Activated gamma-delta T cell treated with anti-CD3 and anti-CD28 coated beads, Interleukin-2, amount 50 U/mL, for 16 hours (primary cell): ENCODE data around the gene TLK2.
"Not testable (repeated sequence)": the region's sequence is repeated elsewhere in the genome, so short reads cannot be mapped to it uniquely, and the experiment has no call there.

ENCODE experiments used
- DNase-seq: peaks from one replicate; pipeline ENCODE4 v3.0.0-alpha.2; 2020; ENCODE audit warnings: low read depth

Gene TLK2

DNA sequence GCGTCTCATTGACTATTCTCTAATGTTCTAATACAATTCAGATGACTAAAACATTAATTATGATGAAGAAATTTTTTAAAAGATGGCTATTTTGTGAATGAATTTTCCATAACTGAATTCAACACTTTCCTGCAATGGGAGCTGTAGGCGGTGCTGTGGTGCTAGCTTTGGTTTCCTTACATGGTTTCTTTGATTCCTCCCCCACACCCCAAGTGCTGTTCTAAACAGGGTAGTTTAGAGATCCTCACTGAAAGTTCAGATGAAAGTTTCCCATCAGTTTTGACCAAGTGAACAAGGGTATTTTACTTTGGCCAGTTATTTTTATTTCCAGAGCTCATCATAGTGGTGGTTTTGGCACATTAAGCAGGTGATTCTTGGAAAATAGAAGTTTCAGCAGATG, 122.8 kb downstream of the TLK2 start:
- DNase-seq = no peak

DNA sequence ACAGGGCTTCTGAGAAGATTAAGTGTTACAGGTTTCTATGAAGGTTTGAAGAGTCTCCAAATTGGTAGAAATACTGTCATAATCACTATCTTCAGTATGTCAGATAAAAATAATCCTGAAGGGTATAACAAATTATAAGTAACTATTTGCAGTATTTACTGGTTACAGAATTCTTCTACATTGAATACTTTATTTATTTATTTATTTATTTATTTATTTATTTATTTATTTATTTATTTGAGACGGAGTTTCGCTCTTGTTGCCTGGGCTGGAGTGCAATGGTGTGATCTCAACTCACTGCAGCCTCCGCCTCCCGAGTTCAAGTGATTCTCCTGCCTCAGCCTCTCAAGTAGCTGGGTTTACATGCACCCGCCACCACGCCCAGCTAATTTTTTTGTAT, 125.2 kb downstream of the TLK2 start:
- DNase-seq = not testable (repeated sequence)

DNA sequence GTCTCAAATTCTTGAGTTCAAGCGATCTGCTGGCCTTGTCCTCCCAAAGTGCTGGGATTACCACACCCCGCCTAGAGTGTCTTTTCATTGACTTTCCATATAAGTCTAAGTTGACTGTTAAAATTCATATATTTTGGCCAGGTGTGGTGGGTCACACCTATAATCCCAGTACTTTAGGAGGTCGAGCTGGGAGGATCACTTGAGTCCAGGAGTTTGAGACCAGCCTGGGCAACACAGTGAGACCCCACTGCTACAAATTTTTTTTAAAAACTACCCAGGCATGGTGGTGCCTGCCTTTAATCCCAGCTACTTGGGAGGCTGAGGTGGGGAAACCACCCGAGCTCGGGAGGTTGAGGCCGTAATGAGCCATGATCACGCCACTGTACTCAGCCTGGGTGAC, 127.0 kb downstream of the TLK2 start:
- no peak for DNase-seq

DNA sequence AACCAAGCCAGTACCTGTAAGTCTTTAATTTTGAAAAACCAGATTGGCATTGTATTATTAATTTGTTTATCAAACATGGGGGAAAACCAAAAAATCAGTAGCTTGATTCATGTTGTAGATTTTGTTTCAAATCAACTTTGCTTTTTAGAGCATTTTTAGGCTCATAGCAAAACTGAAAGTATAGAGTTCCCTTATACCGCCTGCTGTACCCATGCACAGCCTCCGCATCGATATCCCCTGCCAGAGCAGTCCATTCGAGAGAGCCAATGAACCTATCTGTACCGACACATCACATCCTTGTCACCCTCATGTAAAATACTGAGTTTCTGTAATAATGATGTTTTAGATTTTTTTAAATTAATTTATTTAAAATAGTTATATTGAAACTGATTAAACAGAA, 132.7 kb downstream of the TLK2 start:
- no peak for DNase-seq

DNA sequence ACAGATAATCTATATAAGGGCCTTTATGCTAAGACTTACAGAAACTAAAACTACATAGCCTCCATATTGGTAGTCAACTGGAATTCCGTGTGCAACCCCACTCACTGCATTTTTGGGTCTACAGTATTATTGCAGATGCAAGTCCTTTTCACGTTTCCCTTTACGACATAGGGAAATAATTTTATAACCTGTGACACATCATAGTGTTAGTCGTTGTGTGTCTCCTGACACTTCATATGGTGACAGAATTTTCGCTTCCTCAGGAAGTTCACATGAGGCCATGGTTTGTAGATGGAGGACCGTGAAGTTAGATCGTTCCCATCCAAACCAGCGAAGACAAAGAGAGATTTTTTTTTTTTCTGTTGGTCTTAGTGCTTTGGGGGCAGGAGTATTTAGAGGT, 133.1 kb downstream of the TLK2 start:
- DNase-seq = no peak

DNA sequence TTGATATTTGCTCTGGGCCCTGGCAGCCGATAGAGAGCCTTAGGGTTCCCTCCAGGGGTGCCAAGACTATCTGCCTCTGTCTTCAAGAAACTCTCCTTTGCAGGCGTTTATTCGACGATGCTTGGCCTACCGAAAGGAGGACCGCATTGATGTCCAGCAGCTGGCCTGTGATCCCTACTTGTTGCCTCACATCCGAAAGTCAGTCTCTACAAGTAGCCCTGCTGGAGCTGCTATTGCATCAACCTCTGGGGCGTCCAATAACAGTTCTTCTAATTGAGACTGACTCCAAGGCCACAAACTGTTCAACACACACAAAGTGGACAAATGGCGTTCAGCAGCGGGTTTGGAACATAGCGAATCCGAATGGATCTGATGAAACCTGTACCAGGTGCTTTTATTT, 133.7 kb downstream of the TLK2 start:
- not testable (repeated sequence) for DNase-seq

DNA sequence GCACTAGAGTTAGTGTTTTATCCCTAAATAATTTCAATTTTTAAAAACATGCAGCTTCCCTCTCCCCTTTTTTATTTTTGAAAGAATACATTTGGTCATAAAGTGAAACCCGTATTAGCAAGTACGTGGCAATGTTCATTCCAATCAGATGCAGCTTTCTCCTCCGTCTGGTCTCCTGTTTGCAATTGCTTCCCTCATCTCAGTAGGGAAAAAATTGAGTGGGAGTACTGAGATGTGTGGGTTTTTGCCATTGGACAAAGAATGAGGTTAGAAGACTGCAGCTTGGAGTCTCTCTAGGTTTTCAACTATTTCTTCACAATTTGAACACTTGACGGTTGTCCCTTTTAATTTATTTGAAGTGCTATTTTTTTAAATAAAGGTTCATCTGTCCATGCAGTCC, 134.5 kb downstream of the TLK2 start:
- DNase-seq = not testable (repeated sequence)

DNA sequence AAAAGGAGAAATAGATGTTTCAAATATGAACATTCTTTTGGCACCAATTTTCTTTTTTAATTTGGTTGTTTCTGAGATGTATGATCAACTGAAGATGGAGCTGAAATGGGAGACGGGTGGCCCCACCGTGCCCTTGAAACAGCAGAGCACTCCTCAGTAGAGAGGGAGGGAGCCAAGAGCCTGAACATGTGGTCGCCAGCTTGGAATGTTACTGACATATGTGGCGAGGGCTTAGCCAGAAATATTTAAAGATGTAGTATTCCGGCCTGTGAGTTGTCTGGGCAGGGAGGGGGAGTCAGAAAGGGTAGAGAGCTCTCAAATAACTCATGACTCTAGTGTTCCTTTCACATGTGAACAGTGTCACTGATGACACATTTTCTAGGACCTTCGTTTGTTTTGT, 135.5 kb downstream of the TLK2 start:
- DNase-seq = no peak

DNA sequence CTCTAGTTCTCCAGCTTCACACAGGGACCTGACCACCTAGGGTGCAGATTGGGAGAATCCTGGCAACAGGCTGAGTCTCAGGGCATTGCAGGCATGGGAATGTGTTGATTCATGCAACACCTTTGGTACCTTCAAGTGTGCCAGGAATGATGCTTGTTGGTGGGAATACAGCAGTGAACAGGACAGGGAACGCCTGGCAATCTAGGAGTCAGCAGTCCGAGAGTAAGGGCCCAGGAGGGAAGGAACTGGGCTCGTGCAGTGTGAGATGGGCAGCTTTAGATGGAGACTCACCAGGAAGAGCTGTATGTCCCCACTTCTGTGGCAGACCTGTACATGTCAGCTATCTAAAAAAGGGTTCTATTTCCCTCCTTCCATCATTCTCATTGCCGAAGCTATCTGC, 136.9 kb downstream of the TLK2 start:
- no peak for DNase-seq

DNA sequence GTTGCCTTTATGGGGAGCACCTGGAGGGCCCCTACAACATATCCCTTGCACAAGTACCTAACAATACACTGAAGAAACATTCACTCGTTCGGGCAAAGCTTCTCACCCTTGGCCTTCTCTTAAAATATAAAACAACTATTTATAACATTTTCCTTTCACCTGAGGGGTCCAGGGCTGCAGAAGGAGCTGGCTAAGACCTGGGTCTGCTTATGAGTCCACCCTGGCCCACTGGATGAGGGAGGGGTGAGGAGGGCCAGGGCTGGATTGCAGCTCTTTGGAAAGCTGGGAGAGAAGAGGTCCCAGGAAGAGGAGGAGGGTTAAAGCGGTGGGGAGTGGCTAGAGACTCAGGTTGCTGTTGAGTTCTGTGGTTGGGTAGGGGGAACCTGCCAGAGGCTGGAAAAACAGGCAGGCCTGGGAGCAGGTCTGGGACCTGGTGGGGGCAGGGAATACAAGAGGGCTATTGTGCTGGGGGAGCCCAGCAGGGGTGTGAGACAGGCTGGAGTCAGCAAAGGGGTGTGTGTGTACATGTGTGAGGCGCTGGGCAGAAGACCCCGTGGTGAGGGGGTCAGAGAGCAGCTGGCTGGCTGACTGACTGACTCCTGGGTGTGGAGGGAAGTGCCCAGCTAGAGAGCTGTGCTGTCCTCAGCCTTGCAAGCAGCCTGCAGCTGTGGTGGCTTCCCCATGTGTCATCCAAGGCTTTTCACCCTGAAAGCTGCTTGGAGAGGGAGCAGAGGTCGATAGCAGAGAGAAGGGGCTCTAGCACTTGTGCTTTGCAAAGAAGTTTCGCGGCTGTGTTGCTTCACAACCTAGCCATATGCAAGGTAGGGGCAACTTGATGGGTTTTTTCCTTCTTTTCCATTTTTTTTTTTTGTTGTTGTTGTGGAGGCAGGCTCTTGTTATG, 138.6 kb downstream of the TLK2 start:
- no peak for DNase-seq

DNA sequence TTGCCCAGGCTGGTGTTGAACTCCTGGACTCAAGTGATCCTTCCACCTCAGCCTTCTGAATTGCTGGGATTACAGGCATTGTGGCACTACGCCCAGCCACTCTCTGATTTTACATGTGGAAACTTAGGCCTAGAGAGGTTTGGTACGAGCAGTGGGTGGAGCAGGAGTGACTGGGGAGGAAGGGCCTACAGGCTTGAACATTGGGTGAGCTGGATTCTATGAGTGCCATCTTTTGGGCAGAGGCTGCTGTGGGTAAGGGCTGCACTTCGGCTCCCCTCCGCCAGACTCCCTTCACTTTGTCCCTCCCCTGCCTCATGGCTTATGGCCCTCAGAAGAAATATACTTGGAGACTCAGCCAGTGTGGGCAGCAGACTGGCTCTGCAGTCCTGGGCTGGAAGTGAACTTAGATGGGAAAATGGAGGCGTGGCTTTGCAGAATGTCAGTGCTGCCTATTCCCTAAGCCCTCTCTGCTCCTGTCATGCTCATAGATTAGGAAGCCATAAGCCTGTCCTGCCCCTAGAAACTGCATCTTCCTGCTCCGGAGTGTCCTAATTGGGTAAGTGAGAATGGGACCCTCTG, 139.4 kb downstream of the TLK2 start:
- DNase-seq = no peak

DNA sequence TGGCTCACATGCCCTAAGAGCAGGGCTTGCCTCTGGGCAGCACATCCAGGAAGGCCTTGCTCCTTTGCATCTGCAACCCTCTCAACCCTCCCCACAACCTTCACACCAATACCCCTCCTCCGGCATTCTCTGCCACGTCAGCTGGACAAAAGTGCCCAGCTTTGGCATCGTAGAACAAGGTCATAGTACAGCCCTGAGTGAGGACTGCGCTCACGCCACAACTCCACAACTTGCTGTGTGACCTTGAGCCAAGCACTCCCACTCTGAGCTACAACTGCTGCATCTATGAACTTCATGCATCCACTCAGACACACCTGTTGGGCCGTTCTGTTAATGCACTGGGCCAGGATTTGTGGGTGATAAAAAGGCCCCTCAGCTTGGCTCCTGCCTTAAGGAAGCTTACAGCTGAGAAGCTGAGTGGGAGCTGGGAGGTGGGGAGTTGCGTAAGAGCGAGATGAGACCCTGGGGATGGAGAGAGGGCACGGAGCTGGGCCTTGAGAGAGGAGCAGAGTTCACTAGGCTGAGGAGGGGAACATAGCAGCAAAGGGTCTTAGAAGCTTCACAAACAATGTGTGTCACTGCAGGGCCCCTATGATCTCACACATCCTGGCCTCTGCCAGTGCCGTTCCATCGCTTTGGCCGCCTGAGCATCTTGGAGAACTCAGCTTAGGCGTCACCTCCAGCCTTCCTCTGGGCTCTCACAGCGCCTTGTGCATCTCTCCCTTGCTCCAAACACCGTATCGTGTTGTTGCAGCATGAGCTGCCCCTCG, 140.2 kb downstream of the TLK2 start:
- no peak for DNase-seq

DNA sequence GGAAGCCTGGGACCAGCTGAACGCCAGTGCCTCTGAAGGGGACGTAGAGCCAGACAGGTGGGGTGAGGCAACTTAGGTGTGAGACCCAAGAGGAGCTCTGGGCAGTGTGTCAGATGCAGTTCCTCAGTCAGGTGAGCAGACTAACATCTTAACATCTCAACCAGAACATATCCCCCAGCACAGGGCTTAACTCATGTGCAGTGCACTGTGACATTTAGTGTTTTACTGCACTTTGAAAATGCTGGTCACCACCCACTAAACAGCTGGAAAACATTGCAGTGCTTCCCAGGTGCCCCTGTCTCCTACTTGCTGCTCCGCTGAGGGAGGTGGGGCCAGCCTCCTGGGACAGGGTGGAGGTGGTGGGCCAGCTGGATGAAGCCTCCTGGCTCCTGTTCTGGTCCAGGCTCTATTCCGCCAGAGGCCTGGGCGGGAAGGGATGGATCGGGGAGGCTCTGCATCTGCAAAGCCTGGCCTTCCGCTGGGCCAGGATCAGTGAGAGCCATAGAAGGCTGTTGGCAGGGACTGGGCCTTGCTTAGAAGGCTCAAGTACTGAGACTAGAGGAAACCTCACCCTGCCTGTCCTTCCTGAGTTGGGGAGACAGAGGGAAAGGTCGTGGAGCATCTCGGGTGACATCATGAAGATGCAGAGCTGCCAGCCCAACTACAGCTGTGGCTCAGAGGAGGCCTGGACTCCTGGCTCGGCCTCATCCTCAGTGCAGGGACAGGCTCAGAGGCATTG, 141.0 kb downstream of the TLK2 start:
- DNase-seq = no peak

DNA sequence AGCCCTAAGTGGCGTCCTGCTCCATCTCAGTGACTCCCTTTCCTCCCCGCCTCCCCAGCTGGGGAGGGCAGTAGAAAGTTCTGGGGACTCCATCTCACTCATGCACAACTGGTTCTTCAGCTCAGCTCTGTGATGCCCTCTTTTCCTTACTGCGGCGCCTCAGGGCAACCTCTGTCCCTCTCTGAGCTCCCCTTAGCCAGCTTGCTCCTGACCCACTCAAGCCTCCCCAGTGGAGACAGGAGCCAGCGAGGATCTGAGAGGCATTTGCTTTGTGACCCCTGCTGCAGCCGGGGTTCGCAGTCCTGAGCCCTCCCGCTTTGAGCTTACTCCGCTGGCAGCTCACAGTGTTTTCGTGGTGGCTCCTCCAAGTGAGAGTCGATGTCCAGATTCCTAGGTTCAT, 142.6 kb downstream of the TLK2 start:
- DNase-seq = no peak

DNA sequence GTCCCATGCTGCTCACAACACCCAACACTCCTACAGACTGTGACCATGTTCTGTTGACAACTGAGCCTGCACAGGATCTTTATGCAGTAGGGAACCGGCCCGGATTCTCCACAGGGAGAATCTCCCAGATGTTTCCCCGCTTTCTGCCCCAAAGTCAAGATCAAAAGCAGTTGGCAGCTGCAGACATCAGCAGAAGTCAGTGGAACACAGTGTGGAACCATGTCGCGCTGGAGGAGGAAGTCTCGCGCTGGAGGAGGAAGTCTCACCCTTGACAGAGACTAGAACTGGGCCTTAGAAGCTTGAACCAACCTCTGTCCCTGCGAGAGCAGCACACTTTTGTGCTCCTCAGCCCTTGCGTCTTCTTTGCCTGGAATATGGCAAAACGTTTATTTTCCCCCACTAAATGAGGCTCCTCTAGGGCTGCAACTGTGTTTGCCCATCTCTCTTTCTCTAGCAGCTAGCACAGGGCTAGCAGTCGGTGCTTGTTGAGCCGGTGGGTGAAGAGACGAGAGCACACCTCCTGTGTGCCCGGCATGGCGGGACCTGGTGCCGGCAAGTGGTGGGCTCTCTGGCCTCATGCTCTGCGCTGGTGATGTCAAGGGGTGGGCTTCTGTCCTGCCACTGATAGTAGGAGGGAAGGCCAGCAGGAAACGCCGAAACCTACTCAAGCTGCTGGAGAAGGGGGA, 146.7 kb downstream of the TLK2 start:
- no peak for DNase-seq

DNA sequence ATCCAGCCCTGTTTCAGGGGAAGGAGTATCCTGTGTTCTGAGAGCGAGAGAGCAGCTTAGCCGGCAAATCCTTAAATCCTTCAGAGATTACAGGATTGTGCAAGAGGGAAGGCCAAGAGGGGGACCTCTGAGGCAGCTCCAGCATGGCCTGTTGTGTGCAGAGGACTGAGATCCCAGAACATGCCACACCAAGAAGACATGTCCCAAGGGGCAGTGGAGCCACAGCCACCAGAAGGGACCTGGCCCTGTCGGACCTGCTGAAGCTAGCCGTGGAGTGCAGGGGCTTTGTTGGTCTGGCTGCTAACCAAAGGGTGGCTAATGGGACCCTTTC, 147.2 kb downstream of the TLK2 start:
- DNase-seq = no peak

DNA sequence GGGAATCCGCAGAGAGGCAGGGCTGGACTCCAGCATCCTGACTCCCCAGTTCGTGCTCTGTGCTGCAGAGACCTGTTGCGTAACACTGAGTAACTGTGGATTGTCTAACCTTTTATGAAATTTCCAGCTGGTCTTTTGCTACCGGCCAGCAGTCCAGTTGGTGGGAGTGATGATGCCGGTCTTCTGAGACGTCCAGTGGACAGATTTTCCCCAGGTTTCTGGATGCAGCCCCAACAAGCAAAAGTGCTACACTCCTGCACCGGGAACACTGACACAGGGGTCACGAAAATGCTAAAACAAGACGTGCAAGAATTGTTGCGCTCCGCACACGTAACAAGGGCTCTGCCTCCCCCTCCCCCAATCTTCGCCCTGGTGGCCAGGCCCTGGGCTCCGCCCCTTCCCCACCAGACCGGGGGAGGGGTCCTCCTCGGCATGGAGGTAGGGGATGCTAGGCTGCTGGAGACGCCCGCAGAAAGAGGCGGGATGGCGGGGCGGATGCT, 148.1 kb downstream of the TLK2 start:
- DNase-seq = no peak

DNA sequence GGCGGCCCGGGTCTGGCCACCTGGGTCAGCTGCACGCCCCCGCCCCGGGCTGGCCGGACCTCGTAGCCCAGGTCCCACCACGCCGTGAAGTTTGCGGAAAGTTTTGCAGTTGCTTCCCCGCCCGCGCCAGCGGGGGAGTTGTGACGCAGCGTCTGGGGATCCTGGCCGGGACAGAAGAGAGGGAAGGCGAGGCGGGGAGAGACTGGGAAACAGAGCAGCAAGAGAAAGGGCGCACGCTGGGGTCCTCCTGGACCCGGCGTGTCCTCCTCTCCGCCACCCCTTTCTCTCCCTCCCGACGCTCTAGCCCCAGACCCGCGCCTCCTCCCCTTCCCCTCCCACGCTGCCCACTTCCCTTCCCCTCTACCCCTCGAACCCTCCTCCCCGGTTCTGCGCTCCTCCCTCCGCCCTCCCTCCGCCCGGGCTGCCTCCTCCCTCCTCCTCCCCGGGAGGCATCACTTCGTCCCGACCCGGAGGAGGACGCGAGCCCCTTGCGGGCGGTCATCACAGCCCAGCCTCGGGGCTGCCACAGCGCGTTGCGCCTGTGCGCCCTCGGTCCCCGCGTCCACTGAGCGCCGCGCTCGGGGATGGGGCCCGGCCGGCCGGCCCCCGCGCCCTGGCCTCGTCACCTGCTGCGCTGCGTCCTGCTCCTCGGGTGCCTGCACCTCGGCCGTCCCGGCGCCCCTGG, 148.7 kb downstream of the TLK2 start, which contains the start of gene MRC2:
Gene MRC2 (plus strand): TSS at position 452 of the 685 bp plus-strand sequence. CDS start 133 bp downstream, at position 585.
- DNase-seq = no peak

DNA sequence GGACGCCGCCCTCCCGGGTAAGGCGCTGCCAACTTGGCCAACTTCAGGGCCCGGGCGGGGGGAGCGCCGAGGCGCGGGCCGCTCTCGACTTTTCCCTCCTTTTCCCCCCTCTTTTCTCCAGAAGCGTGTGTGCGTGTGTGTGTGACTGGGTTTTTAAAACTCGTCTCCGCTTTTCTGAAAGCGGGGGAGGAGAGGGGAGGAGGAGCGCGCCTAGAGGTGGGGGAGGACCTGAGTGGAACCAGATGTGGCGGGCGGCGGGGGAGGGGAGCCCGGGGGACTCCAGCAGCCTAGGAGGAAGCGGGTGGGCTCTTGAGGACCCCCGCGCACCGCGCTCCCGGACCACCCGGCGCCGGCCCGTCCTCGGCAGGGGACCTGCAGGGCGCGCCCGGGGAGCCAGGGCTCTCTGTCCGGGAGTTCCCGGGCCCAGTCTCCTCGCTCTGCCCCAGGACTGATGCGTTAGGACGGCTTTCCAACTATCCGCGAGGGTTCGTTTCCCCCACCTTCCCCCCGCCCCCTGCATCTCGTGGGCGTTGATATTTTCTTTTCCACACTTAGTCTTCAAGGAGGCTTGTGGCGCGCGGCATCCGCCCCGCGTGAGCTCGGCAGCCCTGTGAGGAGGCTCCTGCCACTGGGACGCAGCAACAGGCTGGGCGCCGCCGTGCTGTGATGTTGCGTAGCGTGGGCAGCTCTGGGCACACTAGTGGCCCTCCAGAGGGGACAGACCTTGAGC, 149.4 kb downstream of the TLK2 start:
- no peak for DNase-seq
